Amniotic epithelial cell (primary cell): ENCODE measurements around the gene TBL3.

ENCODE experiments used
- DNase-seq: peaks from one replicate; pipeline ENCODE4 v3.0.0-alpha.2; 2010; ENCODE audit warnings: low read depth

The TBL3 gene

DNA sequence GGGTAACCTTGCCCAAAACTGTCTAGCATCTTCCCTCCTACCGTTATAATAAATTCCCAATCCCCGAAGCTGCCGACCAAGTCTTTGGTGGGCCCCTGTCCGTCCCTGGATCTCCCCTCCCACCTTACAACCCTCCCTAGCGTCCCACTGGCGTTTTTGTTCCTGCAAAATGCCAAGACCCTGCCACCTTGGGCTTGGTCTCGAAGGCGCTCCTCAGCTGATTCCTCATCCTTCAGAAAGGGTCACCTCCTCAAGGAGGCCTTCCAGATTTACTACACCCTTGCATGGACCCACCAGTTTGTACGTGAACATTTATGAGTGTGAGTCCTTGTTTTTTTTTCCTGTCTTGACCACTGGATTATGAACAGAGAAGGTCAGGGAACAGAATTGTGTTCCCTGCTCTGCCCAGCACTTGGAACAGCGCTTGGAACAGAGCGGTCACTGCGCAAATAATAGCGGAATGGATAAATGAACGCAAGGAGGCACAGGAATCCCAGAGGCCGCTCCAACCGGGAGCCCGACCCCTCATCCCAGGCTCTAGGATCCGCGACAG is 11.2 kb downstream of the TBL3 start:
- peak; percentile 8 for DNase-seq

DNA sequence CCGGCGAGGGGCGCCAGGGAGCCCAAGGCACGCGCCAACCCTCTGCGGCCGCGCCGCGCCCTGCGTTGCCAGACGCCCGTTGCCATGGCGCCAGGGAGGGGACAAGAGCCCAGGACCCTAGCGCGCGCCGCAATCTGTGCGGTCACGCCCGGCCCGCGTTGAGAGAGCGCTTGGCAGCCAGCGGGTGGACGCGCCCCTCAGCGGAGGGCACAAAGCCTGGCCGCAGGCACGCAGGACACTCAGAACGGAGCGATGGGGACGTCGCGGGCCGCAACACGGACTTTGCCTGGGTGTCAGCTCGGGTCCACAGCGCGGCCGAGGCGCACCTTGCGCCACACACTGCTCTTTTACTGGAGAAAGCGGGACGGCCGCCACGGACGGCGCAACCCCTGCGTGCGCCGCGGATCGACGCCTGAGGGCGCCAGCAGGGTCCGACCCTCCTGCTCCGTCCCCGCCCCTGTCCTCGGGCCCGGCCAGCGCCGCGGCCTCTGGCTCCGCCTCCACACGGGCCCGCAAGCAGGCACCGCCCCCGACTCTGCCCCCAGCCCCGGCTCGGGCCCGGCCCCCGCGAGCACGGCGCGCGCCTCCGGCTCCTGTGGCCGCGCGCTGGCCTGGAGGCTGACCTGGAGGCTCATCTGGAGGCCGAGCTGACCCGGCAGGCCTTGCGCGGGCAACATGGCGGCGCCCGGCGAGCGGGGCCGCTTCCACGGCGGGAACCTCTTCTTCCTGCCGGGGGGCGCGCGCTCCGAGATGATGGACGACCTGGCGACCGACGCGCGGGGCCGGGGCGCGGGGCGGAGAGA is 11.9 kb downstream of the TBL3 start, which contains the start of gene GFER:
Gene GFER (plus strand): TSS at position 650 of the 803 bp plus-strand sequence. CDS start 26 bp downstream, at position 676.
- DNase-seq = peak; percentile 89

- peak; percentile 15 for DNase-seq
These were observed 12.7 kb downstream of the TBL3 start for GRCh38 chr16:1984347-1985225.

DNA sequence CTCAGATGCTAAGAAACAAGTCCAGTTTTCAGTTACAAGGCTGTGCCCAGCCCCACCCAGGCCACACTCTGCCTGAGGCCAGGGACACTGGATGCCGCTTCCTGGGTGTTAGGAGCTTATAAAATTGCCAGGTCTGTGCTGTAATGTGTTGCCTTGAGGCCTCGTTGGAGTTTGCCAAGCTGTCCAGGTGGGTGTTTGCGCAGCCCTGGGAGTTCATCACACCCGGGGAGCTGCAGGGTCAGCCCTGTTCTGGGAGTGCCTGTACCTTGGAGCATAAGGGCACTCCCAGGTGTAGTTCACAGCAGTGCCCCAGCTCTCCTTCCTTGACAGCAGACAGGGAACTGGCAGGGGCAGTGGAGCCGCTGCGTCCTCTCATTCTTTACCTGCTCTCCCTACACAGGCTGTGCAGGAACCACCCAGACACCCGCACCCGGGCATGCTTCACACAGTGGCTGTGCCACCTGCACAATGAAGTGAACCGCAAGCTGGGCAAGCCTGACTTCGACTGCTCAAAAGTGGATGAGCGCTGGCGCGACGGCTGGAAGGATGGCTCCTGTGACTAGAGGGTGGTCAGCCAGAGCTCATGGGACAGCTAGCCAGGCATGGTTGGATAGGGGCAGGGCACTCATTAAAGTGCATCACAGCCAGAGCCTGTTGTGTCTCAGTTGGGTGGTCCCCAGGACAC is 13.8 kb downstream of the TBL3 start:
- no peak for DNase-seq

- DNase-seq = no peak
These were observed 15.3 kb downstream of the TBL3 start for GRCh38 chr16:1987198-1987597.

DNA sequence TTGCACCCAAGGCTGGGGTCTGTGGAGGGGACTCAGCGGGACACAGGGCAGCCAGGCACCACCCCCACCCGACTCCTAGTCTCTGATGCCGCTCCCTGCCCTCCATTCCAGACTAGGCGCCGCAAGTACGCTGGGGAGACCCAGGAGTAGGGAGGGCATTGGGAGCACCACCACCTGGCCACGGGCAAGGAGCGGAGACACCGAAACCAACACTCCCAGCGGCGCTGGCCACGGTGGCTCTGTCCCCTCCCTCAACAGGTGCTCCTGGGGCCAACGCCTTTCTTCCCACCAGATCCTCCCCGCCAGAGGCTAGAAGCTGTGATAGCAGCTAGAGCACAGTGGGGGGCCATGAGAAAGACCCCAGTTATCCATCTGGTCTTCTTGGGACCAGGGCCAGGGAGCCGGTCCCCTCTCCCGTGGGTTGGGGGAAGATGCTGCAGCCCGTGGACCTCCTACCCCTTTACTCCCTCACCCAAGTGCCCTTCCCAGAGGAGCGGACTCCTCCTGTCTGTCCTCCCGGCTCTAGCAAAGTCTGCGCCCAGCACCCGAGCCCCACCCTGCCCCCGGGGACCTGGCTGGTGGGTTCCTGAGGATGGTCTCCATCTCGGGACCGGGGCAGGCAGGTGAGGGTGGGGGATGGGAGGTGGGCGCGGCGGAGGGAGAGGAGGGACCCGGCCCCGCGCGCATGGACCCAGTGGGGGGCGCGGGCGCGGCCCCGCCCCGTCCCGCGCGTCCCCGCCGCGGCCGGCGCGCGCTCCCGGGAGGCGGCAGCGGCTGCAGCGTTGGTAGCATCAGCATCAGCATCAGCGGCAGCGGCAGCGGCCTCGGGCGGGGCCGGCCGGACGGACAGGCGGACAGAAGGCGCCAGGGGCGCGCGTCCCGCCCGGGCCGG is 17.6 kb downstream of the TBL3 start, which contains the start of gene SYNGR3:
Gene SYNGR3 (plus strand): TSS at position 762 of the 892 bp plus-strand sequence. CDS start 133 bp downstream, outside the sequence.
- DNase-seq = no peak

- no peak for DNase-seq
These were observed 18.2 kb downstream of the TBL3 start for GRCh38 chr16:1990101-1990350.

GRCh38 chr16:1990351-1991134 is 18.7 kb downstream of the TBL3 start:
- no peak for DNase-seq

- no peak for DNase-seq
These were observed 19.3 kb downstream of the TBL3 start for GRCh38 chr16:1991135-1991551.

GRCh38 chr16:1991588-1991947 is 19.7 kb downstream of the TBL3 start:
- no peak for DNase-seq

GRCh38 chr16:1991948-1992703 is 20.3 kb downstream of the TBL3 start:
- DNase-seq = peak; percentile 83

- no peak for DNase-seq
These were observed 21.0 kb downstream of the TBL3 start for GRCh38 chr16:1992704-1993317.

DNA sequence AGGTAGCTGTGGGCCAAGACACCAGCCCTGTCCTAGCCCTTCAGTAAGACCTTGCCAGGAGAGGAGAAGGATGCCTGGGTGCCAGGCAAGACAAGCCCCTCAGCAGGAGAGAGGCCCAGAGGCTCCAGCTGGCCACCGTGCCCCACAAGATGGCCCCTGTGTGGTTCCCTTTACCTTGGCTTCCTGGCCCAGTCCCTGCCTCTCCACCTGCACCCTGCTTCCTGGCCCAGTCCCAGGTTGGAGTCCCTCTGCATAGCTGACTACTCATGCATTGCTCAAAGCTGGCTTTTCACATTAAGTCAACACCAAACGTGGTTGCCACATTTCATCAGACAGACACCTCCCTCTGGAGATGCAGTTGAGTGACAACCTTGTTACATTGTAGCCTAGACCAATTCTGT is 21.9 kb downstream of the TBL3 start:
- DNase-seq = peak; percentile 23

- peak; percentile 53 for DNase-seq
These were observed 25.9 kb downstream of the TBL3 start for GRCh38 chr16:1997494-1998359.

GRCh38 chr16:1998360-1998835 is 26.5 kb downstream of the TBL3 start:
- no peak for DNase-seq

- no peak for DNase-seq
These were observed 27.3 kb downstream of the TBL3 start for GRCh38 chr16:1998852-1999801.
